GM12878 (cell line): ENCODE results near the gene GPR31. TPM values are rescaled to one million over a fixed set of nuclear protein-coding genes. Genes with fewer than 3 reads are reported as not detected.

ENCODE experiments used
- ATAC-seq: fragments of 200-7000 bp; cut with Tn5 transposase; 3 replicates; pipeline ENCODE4 v1.9.1; 2020; ENCODE audit warnings: mild to moderate bottlenecking, moderate library complexity
- BruUV-seq: library from RNA; stranded (reverse); fragments of 400-500 nt; replicated peaks from 2 replicates; lab custom pipeline; 2021; lab: Mats Ljungman, UMichigan
- CTCF ChIA-PET: fragments of 300-600 bp; sonication (Branson Sonifier 250); formaldehyde crosslinking; extraction: SDS; loops from one replicate; lab custom pipeline; 2021; ENCODE audit warnings: inconsistent platforms; lab: Yijun Ruan, JAX
- POLR2A ChIA-PET: fragments of 350-600 bp; formaldehyde crosslinking; extraction: SDS; loops from one replicate; lab custom pipeline; 2021; ENCODE audit warnings: inconsistent platforms; lab: Charles Lee
- RAD21 ChIA-PET: fragments of 300-600 bp; sonication (Branson Sonifier 250); formaldehyde crosslinking; loops from one replicate; lab custom pipeline; 2023; ENCODE audit warnings: antibody characterized with exemption; ENCODE audit not compliant: unreplicated experiment; lab: Charles Lee
- SMC1A ChIA-PET: fragments of 300-600 bp; sonication (Branson Sonifier 250); formaldehyde crosslinking; loops from one replicate; lab custom pipeline; 2023; ENCODE audit not compliant: unreplicated experiment, uncharacterized antibody; lab: Charles Lee
- DNase-seq: peaks from one replicate; pipeline ENCODE4 v3.0.0-alpha.2; 2011; ENCODE audit warnings: low read depth, low spot score
- FAIRE-seq: peaks from 3 replicates; lab custom pipeline; 2011; peaks lifted over from hg19 to GRCh38; lab: Jason Lieb, UNC
- H2AFZ ChIP-seq: 2 replicates; pipeline ENCODE4 v1.6.0; 2011; ENCODE audit warnings: low read depth, low read length, control low read depth; ENCODE audit not compliant: control insufficient read depth
- H3K27ac ChIP-seq: 2 replicates; pipeline ENCODE4 v1.5.1; 2011; ENCODE audit warnings: control low read depth; ENCODE audit not compliant: control insufficient read depth, insufficient read depth
- H3K27me3 ChIP-seq, 2 experiments: replicated peaks in 1 of 2; 2 replicates each; pipeline versions ENCODE4 v1.6.0 to v1.6.1; 2011; ENCODE audit warnings: low read length in 1 of 2; ENCODE audit not compliant: control insufficient read depth in 2 of 2, insufficient read depth in 2 of 2
- H3K36me3 ChIP-seq, 2 experiments: 2 replicates each; pipeline ENCODE4 v1.5.1; 2011; ENCODE audit warnings: low read length in 1 of 2; ENCODE audit not compliant: control insufficient read depth in 2 of 2, insufficient read depth in 2 of 2
- H3K4me1 ChIP-seq: 2 replicates; pipeline ENCODE4 v1.6.1; 2011; ENCODE audit warnings: mild to moderate bottlenecking, low read length, moderate library complexity, mixed read lengths; ENCODE audit not compliant: control insufficient read depth, insufficient read depth
- H3K4me2 ChIP-seq: 2 replicates; pipeline ENCODE4 v1.6.0; 2011; ENCODE audit warnings: control low read depth; ENCODE audit not compliant: control insufficient read depth, insufficient read depth
- H3K4me3 ChIP-seq: fragments of 200-600 bp; sonication (generic); 2 replicates; pipeline ENCODE4 v1.5.1; 2016
- H3K79me2 ChIP-seq: 2 replicates; pipeline ENCODE4 v1.6.0; 2011; ENCODE audit warnings: low read length; ENCODE audit not compliant: control insufficient read depth, insufficient read depth
- H3K9ac ChIP-seq: 2 replicates; pipeline ENCODE4 v1.8.0; 2011; ENCODE audit warnings: low read length, control low read depth, mixed read lengths; ENCODE audit not compliant: control insufficient read depth, insufficient read depth
- H3K9me3 ChIP-seq: replicated peaks from 3 replicates; pipeline ENCODE4 v1.5.1; 2011; ENCODE audit warnings: mild to moderate bottlenecking, low read length; ENCODE audit not compliant: control insufficient read depth, insufficient read depth
- H4K20me1 ChIP-seq: 2 replicates; pipeline ENCODE4 v1.6.0; 2011; ENCODE audit not compliant: control insufficient read depth, insufficient read depth
- BCL11A ChIP-seq: IDR thresholded peaks from 2 replicates; pipeline ENCODE4 v1.6.1; 2011; ENCODE audit warnings: low read depth, low read length
- BHLHE40 ChIP-seq, 2 experiments: fragments of 450-650 bp in 1 of 2; IDR thresholded peaks; 2 replicates each; pipeline ENCODE4 v1.6.1; 2011 to 2017; ENCODE audit warnings: low read depth in 2 of 2, borderline replicate concordance in 1 of 2, improper control_type of control experiment in 1 of 2, low read length in 1 of 2, mild to moderate bottlenecking in 1 of 2
- BMI1 ChIP-seq: fragments of 450-650 bp; IDR thresholded peaks from 2 replicates; pipeline ENCODE4 v1.6.1; 2016; ENCODE audit warnings: mild to moderate bottlenecking, moderate library complexity, borderline replicate concordance
- BRCA1 ChIP-seq: IDR thresholded peaks from 2 replicates; pipeline ENCODE4 v1.6.1; 2011; ENCODE audit warnings: low read depth, low read length, improper control_type of control experiment
- CBX3 ChIP-seq: fragments of 200-600 bp; sonication (generic); IDR thresholded peaks from 2 replicates; pipeline ENCODE4 v1.6.1; 2016; ENCODE audit warnings: low read depth, borderline replicate concordance
- CTCF ChIP-seq, 3 experiments: IDR thresholded peaks in 2 of 3; conservative IDR thresholded peaks in 1 of 3; 2 replicates each; pipeline ENCODE4 v1.5.1; 2011; ENCODE audit warnings: low read depth in 3 of 3, low read length in 3 of 3, mild to moderate bottlenecking in 3 of 3, control low read depth in 2 of 3, moderate library complexity in 2 of 3, inconsistent platforms in 1 of 3, mixed read lengths in 1 of 3; ENCODE audit not compliant: control insufficient read depth in 2 of 3, insufficient read depth in 1 of 3; ENCODE audit errors: extremely low read depth in 1 of 3
- E4F1 ChIP-seq: fragments of 450-650 bp; IDR thresholded peaks from 2 replicates; pipeline ENCODE4 v1.6.1; 2018; ENCODE audit warnings: borderline replicate concordance, mild to moderate bottlenecking; ENCODE audit not compliant: partially characterized antibody
- FOS ChIP-seq: IDR thresholded peaks from 3 replicates; pipeline ENCODE4 v1.6.1; 2011; ENCODE audit warnings: borderline replicate concordance; ENCODE audit not compliant: insufficient read length; ENCODE audit errors: extremely low read depth
- MYC ChIP-seq: IDR thresholded peaks from 2 replicates; pipeline ENCODE4 v1.6.1; 2011; ENCODE audit warnings: mild to moderate bottlenecking, low read length, moderate library complexity, inconsistent platforms; ENCODE audit not compliant: insufficient read depth, insufficient replicate concordance, insufficient read length, severe bottlenecking
- NBN ChIP-seq: fragments of 450-650 bp; IDR thresholded peaks from 2 replicates; pipeline ENCODE4 v1.6.1; 2016
- NR2C1 ChIP-seq: fragments of 450-650 bp; IDR thresholded peaks from 2 replicates; pipeline ENCODE4 v1.6.1; 2017; ENCODE audit warnings: antibody characterized with exemption, mild to moderate bottlenecking, moderate library complexity
- POLR2AphosphoS5 ChIP-seq: IDR thresholded peaks from 2 replicates; pipeline ENCODE4 v1.6.1; 2011; ENCODE audit warnings: mild to moderate bottlenecking, low read length, inconsistent platforms
- WRNIP1 ChIP-seq: IDR thresholded peaks from 2 replicates; pipeline ENCODE4 v1.6.1; 2011; ENCODE audit warnings: low read depth, low read length, improper control_type of control experiment, borderline replicate concordance
- WGBS: methylation state at CpG from one replicate; pipeline ENCODE4 v1.1.6; 2016; ENCODE audit warnings: low lambda C conversion rate; ENCODE audit not compliant: insufficient replicate concordance, insufficient coverage; ENCODE audit errors: missing lambda C conversion rate; 5-methylcytosine and 5-hydroxymethylcytosine counted together
- in situ Hi-C: fragments of 300-500 bp; cut with MboI; formaldehyde crosslinking; loops from 9 replicates; pipeline ENCODE4 v1.14.3; 2018; ENCODE audit warnings: mixed read lengths
- intact Hi-C: fragments of 100-400 bp; cut with micrococcal nuclease; formaldehyde crosslinking; loops from one replicate; pipeline ENCODE4 v1.14.2; 2022; ENCODE audit not compliant: unreplicated experiment
- polyA plus RNA-seq, 11 experiments: library from polyadenylated mRNA; depleted of rRNA in 4 of 11; unstranded in 6 of 11; stranded (reverse) in 5 of 11; fragments of >200 nt; fragmentation: Nextera tagmentation in 4 of 11; fragmentation: Illumina TruSeq in 1 of 11; extraction: Ambion mirVana in 4 of 11; extraction: Trizol in 1 of 11; gene quantifications; 1 replicate in 1 of 11; 2 replicates in 10 of 11; pipeline versions ENCODE4 v1.2.1 to v1.2.3, GENCODE V29; 2011 to 2016; ENCODE audit warnings: inconsistent platforms in 2 of 11, missing spikeins in 2 of 11, low read depth in 1 of 11
- total RNA-seq, 4 experiments: library from RNA; depleted of rRNA in 3 of 4; stranded (reverse); fragments of >200 nt in 3 of 4; fragmentation: Illumina TruSeq in 1 of 4; extraction: Trizol in 1 of 4; gene quantifications; 2 replicates each; pipeline versions ENCODE4 v1.2.1 to v1.2.3, GENCODE V29; 2013 to 2021
- TF ChIP-seq, protein P1 (sequence below): fragments of 450-650 bp; IDR thresholded peaks from 2 replicates; pipeline ENCODE4 v1.6.1; 2017; ENCODE audit warnings: mild to moderate bottlenecking, moderate library complexity

GPR31 gene
- total and polyA plus RNA-seq, 10 of the 15 experiments (the other 5 are each of a cell fraction or from before 2014, with no cell fraction given): not detected

DNA sequence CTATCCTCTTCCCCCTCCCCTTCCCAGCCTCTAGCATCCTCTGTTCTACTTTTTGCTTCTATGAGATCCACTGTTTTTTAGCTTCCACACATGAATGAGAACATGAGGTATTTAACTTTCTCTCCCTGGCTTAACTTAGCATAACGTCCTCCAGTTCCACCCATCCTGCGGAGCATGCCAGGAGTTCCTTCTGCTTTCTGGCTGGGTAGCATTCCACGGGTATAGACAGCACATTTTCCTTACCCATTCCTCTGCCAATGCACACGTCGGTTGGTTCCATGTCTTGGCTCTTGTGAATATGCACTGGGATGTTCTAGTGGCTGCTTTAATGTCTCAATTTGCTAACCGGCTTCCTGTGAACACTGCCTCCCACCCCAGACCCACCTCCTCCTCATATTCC, 48.1 kb downstream of the GPR31 start (continued):
- TF ChIP-seq E4F1 (no peak), FOS (no peak)

DNA sequence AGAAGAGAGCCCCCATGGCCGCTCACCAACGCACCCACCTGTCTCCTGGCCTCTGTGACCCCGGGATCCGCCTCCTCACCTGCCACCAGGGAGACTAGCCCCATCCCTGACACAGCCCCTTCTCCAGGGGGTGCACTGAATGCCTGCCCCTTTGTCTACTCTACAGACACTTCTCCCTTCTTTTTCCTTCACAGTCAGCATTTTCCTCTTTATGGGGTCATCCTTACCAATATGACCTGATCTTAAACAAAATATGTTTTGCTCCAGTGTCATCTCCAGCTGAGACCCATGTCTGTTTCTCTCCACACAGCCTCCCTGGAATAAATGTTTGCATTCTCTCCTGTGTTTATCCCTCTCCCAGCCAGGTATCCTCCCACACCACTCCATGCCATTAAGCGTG, 49.5 kb downstream of the GPR31 start:
- ChIA-PET RAD21 (interaction anchor here (1.7 kb wide), 1 partner anchor 14 kb away, joined by 11 read pairs; no protein-coding TSS in a partner anchor), POLR2A (interaction anchor here (0.7 to 1.8 kb wide), 6 partner anchors 10 to 60 kb away, joined by 3 to 9 read pairs (median 4); partner anchors contain the start of gene CCR6), SMC1A (interaction anchor here (0.6 to 5.0 kb wide), 4 partner anchors 11 to 21 kb away, joined by 3 to 39 read pairs (median 3); no protein-coding TSS in a partner anchor), CTCF (interaction anchor here (0.7 kb wide), 1 partner anchor 39 kb away, joined by 3 read pairs; no protein-coding TSS in a partner anchor)
- no peak for FAIRE-seq
- Histone ChIP-seq H3K4me3 (no peak overlapping the region), H3K27ac (no peak overlapping the region), H3K4me1 (peaks cover 33% of the 10 kb centered on the region), H3K36me3 (no peaks in the 10 kb centered on the region), H3K9ac (no peak overlapping the region), H3K9me3 (no peaks in the 10 kb centered on the region; the same call in 2 of the 3 replicates), H2AFZ (no peak overlapping the region), H3K4me2 (no peak overlapping the region), H3K27me3 (no peaks in the 10 kb centered on the region), H3K79me2 (no peaks in the 10 kb centered on the region), H4K20me1 (no peaks in the 10 kb centered on the region)
- WGBS: 91% methylated on average over 5 of the region's 5 CpGs
- in situ Hi-C loops (no loop called here), intact Hi-C loops (no loop called here)
- no TSS peak for BruUV-seq
- TF ChIP-seq NR2C1 (no peak), CBX3 (no peak), POLR2AphosphoS5 (no peak), BRCA1 (no peak), NBN (no peak), BMI1 (no peak), CTCF (IDR thresholded peaks at IDR 0.05 in 2 of 3, conservative IDR thresholded peaks at IDR 0.05 in 1 of 3; ENCODE audit: control insufficient read depth in 2 of 3, extremely low read depth in 1 of 3, insufficient read depth in 1 of 3, low read depth in 3 of 3, low read length in 3 of 3) (no peak), WRNIP1 (no peak), MYC (no peak), BHLHE40 (IDR thresholded peaks at IDR 0.05; ENCODE audit: borderline replicate concordance in 1 of 2, low read depth in 2 of 2, low read length in 1 of 2) (no peak), BCL11A (no peak)
- TF ChIP-seq, protein P1, sequence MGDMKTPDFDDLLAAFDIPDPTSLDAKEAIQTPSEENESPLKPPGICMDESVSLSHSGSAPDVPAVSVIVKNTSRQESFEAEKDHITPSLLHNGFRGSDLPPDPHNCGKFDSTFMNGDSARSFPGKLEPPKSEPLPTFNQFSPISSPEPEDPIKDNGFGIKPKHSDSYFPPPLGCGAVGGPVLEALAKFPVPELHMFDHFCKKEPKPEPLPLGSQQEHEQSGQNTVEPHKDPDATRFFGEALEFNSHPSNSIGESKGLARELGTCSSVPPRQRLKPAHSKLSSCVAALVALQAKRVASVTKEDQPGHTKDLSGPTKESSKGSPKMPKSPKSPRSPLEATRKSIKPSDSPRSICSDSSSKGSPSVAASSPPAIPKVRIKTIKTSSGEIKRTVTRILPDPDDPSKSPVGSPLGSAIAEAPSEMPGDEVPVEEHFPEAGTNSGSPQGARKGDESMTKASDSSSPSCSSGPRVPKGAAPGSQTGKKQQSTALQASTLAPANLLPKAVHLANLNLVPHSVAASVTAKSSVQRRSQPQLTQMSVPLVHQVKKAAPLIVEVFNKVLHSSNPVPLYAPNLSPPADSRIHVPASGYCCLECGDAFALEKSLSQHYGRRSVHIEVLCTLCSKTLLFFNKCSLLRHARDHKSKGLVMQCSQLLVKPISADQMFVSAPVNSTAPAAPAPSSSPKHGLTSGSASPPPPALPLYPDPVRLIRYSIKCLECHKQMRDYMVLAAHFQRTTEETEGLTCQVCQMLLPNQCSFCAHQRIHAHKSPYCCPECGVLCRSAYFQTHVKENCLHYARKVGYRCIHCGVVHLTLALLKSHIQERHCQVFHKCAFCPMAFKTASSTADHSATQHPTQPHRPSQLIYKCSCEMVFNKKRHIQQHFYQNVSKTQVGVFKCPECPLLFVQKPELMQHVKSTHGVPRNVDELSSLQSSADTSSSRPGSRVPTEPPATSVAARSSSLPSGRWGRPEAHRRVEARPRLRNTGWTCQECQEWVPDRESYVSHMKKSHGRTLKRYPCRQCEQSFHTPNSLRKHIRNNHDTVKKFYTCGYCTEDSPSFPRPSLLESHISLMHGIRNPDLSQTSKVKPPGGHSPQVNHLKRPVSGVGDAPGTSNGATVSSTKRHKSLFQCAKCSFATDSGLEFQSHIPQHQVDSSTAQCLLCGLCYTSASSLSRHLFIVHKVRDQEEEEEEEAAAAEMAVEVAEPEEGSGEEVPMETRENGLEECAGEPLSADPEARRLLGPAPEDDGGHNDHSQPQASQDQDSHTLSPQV: no peak
- DNase-seq: no peak
- ATAC-seq: no peak
